AG04450 (cell line): Measurements from ENCODE around the gene MRPL41. TPM values are rescaled to one million over a fixed set of nuclear protein-coding genes. Genes with fewer than 3 reads are reported as not detected.

Source experiments
- CTCF ChIA-PET: fragments of 300-600, 350-600 bp; formaldehyde crosslinking; extraction: SDS; loops from one replicate; lab custom pipeline; 2022; ENCODE audit warnings: antibody characterized with exemption, inconsistent platforms; lab: Charles Lee
- POLR2A ChIA-PET: fragments of 350-600 bp; formaldehyde crosslinking; extraction: SDS; loops from one replicate; lab custom pipeline; 2021; ENCODE audit warnings: antibody characterized with exemption, inconsistent platforms; lab: Yijun Ruan, JAX
- DNase-seq: peaks from one replicate; pipeline ENCODE4 v3.0.0-alpha.2; 2011; ENCODE audit warnings: low read depth, low spot score
- H3K27ac ChIP-seq: one replicate; pipeline ENCODE4 v1.5.1; 2012; ENCODE audit warnings: low read depth, low read length, control low read depth
- H3K27me3 ChIP-seq: one replicate; pipeline ENCODE4 v1.6.0; 2012; ENCODE audit warnings: low read length; ENCODE audit not compliant: control insufficient read depth, insufficient read depth
- H3K4me3 ChIP-seq: 2 replicates; pipeline ENCODE4 v1.5.1; 2011; ENCODE audit warnings: mild to moderate bottlenecking, low read depth, low read length, control low read depth
- H3K9me3 ChIP-seq: 2 replicates; pipeline ENCODE4 v1.5.1; 2012; ENCODE audit warnings: low read length; ENCODE audit not compliant: control insufficient read depth, insufficient read depth
- CTCF ChIP-seq: IDR thresholded peaks from 2 replicates; pipeline ENCODE4 v1.5.1; 2011; ENCODE audit warnings: low read depth, low read length, control low read depth, inconsistent platforms
- polyA plus RNA-seq: library from polyadenylated mRNA; depleted of rRNA; stranded (reverse); fragments of >200 nt; gene quantifications from 2 replicates; pipeline ENCODE4 v1.2.3, GENCODE V29; 2011

Gene MRPL41
- polyA plus RNA-seq, 1 experiment: 12.3 TPM

DNA sequence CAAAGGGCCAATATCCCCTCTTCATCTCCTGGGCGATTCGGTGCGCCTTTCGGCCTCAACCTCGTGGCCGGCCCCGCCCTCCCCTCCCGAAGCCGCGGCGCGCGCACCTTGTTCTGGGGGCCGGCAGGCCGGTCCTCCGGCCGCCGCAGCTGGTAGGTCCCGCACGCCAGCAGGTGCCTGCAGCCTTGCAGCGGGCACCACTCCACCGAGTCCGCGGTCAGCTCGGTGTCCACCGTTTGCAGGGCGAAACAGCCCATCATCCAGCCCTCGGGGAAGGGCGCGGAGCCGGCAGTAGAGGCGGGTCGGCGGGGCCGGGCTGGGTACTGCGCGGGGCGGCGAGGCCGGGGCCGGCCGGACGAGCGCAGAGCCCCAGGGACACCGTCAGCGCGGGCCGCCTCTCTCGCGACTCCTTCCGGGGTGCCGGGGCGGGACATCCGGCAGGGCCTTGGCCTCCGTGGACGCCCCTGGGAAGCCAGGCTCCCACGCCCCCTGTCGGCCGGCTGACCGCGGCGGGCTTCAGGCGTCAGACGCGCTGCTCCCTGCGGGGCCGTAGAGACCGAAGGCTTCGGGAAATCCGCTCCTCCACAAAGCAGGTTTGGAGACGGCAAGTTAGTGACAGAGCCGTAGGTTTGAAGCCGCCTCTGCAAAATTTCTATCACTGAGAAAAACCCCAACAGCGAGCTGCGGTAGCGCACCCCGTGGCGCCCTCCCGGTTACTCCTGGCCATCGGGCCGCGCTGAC is 27.0 kb downstream of the MRPL41 start, which contains the start of gene DPH7:
TSS of gene DPH7 (minus strand) at position 408 of the 741 bp plus-strand sequence. CDS start at position 260, 148 bp downstream.
- peak; percentile 82 for TF ChIP-seq CTCF
- ChIA-PET POLR2A (interaction anchor here (0.6 to 1.1 kb wide), 3 partner anchors 12 to 155 kb away, joined by 4 to 15 read pairs (median 4); partner anchors contain the start of genes EXD3 and NOXA1), CTCF (interaction anchor here (0.7 to 2.5 kb wide), 8 partner anchors 10 to 112 kb away, joined by 3 to 37 read pairs (median 3); partner anchors contain the start of gene PNPLA7)
- H3K27me3 ChIP-seq: no peaks in the 10 kb centered on the region
- peak within 1 kb of the TSS; percentile 75 for H3K27ac ChIP-seq
- H3K9me3 ChIP-seq: no peaks in the 10 kb centered on the region; the same call in 1 of the 2 replicates
- H3K4me3 ChIP-seq: peak within 1 kb of the TSS; percentile 91
- DNase-seq: peak; percentile 63

DNA sequence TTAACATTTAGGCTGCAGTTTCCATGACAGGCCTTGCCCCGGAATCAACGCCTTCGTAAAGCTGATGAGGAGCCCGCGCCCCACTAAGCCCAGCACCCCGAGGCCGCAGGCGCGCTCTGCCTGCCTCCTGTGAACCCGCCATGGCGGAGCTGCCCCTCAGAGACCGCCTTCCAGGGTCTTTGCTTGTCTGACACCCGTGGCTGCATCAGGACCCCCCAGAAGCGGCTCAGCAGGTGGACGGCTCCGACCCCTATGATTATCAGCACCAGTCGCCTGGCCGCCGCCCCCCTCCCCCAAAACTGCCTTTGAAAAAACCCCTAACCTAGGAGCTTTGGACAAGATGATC is 27.6 kb downstream of the MRPL41 start:
- ChIA-PET POLR2A (interaction anchor here (0.7 to 1.1 kb wide), 2 partner anchors 12 to 33 kb away, joined by 3 to 4 read pairs; no protein-coding TSS in a partner anchor), CTCF (interaction anchor here (0.7 to 2.5 kb wide), 8 partner anchors 9 to 112 kb away, joined by 3 to 37 read pairs (median 3); partner anchors contain the start of gene PNPLA7)
- TF ChIP-seq CTCF: no peak
- Histone ChIP-seq H3K27me3 (no peaks in the 10 kb centered on the region), H3K27ac (peak overlapping the region; percentile 75), H3K9me3 (no peaks in the 10 kb centered on the region; the same call in 1 of the 2 replicates), H3K4me3 (peak overlapping the region; percentile 91)
- no peak for DNase-seq

GRCh38 chr9:137580209-137580953 is 28.7 kb downstream of the MRPL41 start:
- TF ChIP-seq CTCF: no peak
- no peak for DNase-seq
- H3K27me3 ChIP-seq: no peaks in the 10 kb centered on the region
- H3K9me3 ChIP-seq: no peaks in the 10 kb centered on the region; the same call in 1 of the 2 replicates
- H3K27ac ChIP-seq: no peak overlapping the region
- ChIA-PET CTCF (interaction anchor here (1.7 to 2.5 kb wide), 2 partner anchors 8 to 93 kb away, joined by 4 to 37 read pairs; no protein-coding TSS in a partner anchor), POLR2A (no interaction called here)
- no peak overlapping the region for H3K4me3 ChIP-seq

- no peak for TF ChIP-seq CTCF
- H3K4me3 ChIP-seq: no peak overlapping the region
- H3K27ac ChIP-seq: no peak overlapping the region
- no peaks in the 10 kb centered on the region; the same call in 1 of the 2 replicates for H3K9me3 ChIP-seq
- H3K27me3 ChIP-seq: no peaks in the 10 kb centered on the region
- POLR2A ChIA-PET: no interaction called here
- DNase-seq: no peak
- CTCF ChIA-PET: no interaction called here
These were observed 29.3 kb downstream of the MRPL41 start for GRCh38 chr9:137580954-137581322.
